SK-N-MC (cell line): Measurements from ENCODE around the gene MAU2.

Source experiments
- DNase-seq: peaks from one replicate; pipeline ENCODE4 v3.0.0-alpha.2; 2011; ENCODE audit warnings: low read depth, low spot score
- H3K27ac ChIP-seq: fragments of 200-600 bp; sonication (generic); 2 replicates; pipeline ENCODE4 v1.5.1; 2016; ENCODE audit warnings: mixed run types
- H3K36me3 ChIP-seq: fragments of 200-600 bp; sonication (generic); 2 replicates; pipeline ENCODE4 v1.6.1; 2017; ENCODE audit warnings: antibody characterized with exemption, low read length, mixed read lengths; ENCODE audit not compliant: insufficient read depth
- H3K4me3 ChIP-seq: fragments of 200-600 bp; sonication (generic); 2 replicates; pipeline ENCODE4 v1.5.1; 2016
- H3K9ac ChIP-seq: fragments of 200-600 bp; sonication (generic); 2 replicates; pipeline ENCODE4 v1.8.0; 2017; ENCODE audit warnings: mixed run types, mixed read lengths; ENCODE audit not compliant: insufficient read length
- H3K9me3 ChIP-seq: fragments of 200-600 bp; sonication (generic); 2 replicates; pipeline ENCODE4 v1.6.1; 2017; ENCODE audit warnings: low read depth, mild to moderate bottlenecking, antibody characterized with exemption, low read length, moderate library complexity, mixed read lengths
- EZH2 ChIP-seq: fragments of 200-600 bp; sonication (generic); IDR thresholded peaks from one replicate; pipeline ENCODE4 v1.6.1; 2017; ENCODE audit warnings: antibody characterized with exemption
- FOXP2 ChIP-seq: optimal IDR thresholded peaks from 2 replicates; pipeline ENCODE3; 2011; ENCODE audit warnings: mild to moderate bottlenecking, moderate library complexity; ENCODE audit not compliant: insufficient read depth; ENCODE audit errors: extremely low read length, control extremely low read depth
- POLR2AphosphoS5 ChIP-seq: IDR thresholded peaks from 2 replicates; pipeline ENCODE4 v1.6.1; 2012; ENCODE audit warnings: mild to moderate bottlenecking, low read depth, low read length, borderline replicate concordance

MAU2 gene, protein sequence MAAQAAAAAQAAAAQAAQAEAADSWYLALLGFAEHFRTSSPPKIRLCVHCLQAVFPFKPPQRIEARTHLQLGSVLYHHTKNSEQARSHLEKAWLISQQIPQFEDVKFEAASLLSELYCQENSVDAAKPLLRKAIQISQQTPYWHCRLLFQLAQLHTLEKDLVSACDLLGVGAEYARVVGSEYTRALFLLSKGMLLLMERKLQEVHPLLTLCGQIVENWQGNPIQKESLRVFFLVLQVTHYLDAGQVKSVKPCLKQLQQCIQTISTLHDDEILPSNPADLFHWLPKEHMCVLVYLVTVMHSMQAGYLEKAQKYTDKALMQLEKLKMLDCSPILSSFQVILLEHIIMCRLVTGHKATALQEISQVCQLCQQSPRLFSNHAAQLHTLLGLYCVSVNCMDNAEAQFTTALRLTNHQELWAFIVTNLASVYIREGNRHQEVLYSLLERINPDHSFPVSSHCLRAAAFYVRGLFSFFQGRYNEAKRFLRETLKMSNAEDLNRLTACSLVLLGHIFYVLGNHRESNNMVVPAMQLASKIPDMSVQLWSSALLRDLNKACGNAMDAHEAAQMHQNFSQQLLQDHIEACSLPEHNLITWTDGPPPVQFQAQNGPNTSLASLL

GRCh38 chr19:19320361-19321140 is at the start of gene MAU2, which contains the start of gene SUGP1:
TSS of gene MAU2 (plus strand) at chr19:19320829. CDS start at chr19:19320860, 31 bp downstream.
TSS of gene SUGP1 (minus strand) at chr19:19320509. CDS start at chr19:19320496, 13 bp downstream.
- TF ChIP-seq POLR2AphosphoS5: peak; percentile 79
- peak; percentile 41 for TF ChIP-seq FOXP2
- TF ChIP-seq EZH2: no peak
- Histone ChIP-seq H3K9ac (peak within 1 kb of the TSS; percentile 98), H3K36me3 (peaks cover 28% of the 10 kb centered on the region), H3K4me3 (peak within 1 kb of the TSS; percentile 93), H3K9me3 (no peaks in the 10 kb centered on the region), H3K27ac (peak within 1 kb of the TSS; percentile 96)
- peak; percentile 85 for DNase-seq

GRCh38 chr19:19271828-19272599 is 48.6 kb upstream of the MAU2 start:
- Histone ChIP-seq H3K9me3 (no peaks in the 10 kb centered on the region), H3K4me3 (no peak overlapping the region), H3K27ac (no peak overlapping the region), H3K9ac (no peak overlapping the region), H3K36me3 (peaks cover 6% of the 10 kb centered on the region; the same call in 1 of the 2 replicates)
- DNase-seq: no peak
- TF ChIP-seq POLR2AphosphoS5: no peak
- TF ChIP-seq EZH2: no peak
- TF ChIP-seq FOXP2: no peak

GRCh38 chr19:19274146-19274545 is 46.5 kb upstream of the MAU2 start:
- Histone ChIP-seq H3K9ac (no peak overlapping the region), H3K27ac (no peak overlapping the region), H3K9me3 (no peaks in the 10 kb centered on the region), H3K36me3 (peaks cover 13% of the 10 kb centered on the region; the same call in 1 of the 2 replicates), H3K4me3 (no peak overlapping the region)
- TF ChIP-seq EZH2 (no peak), FOXP2 (no peak), POLR2AphosphoS5 (no peak)
- DNase-seq: no peak

GRCh38 chr19:19274716-19275565 is 45.7 kb upstream of the MAU2 start:
- no peak for DNase-seq
- Histone ChIP-seq H3K9me3 (no peaks in the 10 kb centered on the region), H3K36me3 (peaks cover 13% of the 10 kb centered on the region; the same call in 1 of the 2 replicates), H3K9ac (no peak overlapping the region), H3K4me3 (no peak overlapping the region), H3K27ac (no peak overlapping the region)
- TF ChIP-seq EZH2 (no peak), POLR2AphosphoS5 (no peak), FOXP2 (no peak)

DNA sequence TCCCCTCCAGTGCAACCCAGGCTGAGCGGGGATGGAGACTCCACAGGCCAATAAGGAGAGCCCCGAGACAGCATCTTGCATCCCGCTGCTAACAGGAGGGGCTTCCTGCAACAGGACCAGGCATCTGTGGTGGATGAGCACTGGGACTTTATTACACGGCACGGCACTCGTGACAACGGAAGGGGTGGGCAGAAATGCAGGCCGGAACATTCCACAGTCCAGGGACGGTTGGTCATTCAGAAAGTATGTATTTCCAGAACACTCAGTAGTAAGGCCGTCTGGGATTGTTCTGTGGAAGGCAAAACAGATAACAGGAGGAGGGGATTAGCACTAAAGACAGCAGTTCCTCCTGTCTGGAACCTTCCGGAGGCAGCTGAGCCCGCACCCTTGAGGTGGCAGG is 44.2 kb upstream of the MAU2 start:
- Histone ChIP-seq H3K9ac (no peak overlapping the region), H3K9me3 (no peaks in the 10 kb centered on the region), H3K4me3 (no peak overlapping the region), H3K27ac (no peak overlapping the region), H3K36me3 (peaks cover 13% of the 10 kb centered on the region; the same call in 1 of the 2 replicates)
- TF ChIP-seq POLR2AphosphoS5 (no peak), EZH2 (no peak), FOXP2 (no peak)
- no peak for DNase-seq

DNA sequence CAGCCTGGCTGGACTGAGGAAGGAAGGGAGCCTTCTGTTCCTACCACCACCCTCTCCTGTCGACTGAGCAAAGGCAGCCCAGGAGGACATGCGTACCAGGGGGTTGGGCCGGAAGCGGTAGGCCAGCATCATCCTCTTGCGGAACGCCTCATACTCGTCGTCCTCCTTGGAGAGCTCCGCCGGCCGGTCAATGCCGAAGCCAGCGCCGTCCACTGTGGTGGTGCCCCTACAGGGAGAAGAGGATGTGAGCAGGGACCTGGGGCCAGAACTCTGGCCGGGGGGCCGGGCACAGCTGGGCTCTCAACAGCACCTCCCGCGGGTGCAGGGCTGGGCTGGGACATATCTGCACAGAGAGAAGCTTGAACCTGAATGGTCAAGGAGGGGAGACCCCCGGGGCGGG is 43.8 kb upstream of the MAU2 start:
- Histone ChIP-seq H3K4me3 (no peak overlapping the region), H3K9me3 (no peaks in the 10 kb centered on the region), H3K27ac (no peak overlapping the region), H3K36me3 (peaks cover 13% of the 10 kb centered on the region; the same call in 1 of the 2 replicates), H3K9ac (no peak overlapping the region)
- TF ChIP-seq POLR2AphosphoS5 (no peak), FOXP2 (no peak), EZH2 (no peak)
- no peak for DNase-seq

GRCh38 chr19:19278315-19278714 is 42.3 kb upstream of the MAU2 start:
- DNase-seq: no peak
- Histone ChIP-seq H3K36me3 (peaks cover 13% of the 10 kb centered on the region; the same call in 1 of the 2 replicates), H3K9me3 (no peaks in the 10 kb centered on the region), H3K9ac (no peak overlapping the region), H3K4me3 (no peak overlapping the region), H3K27ac (no peak overlapping the region)
- TF ChIP-seq POLR2AphosphoS5 (no peak), FOXP2 (no peak), EZH2 (no peak)
